ENCODE measurements around the gene TRPC6. TPM values are rescaled to one million over a fixed set of nuclear protein-coding genes. Genes with fewer than 3 reads are reported as not detected.

The TRPC6 gene
- 0.04 to 0.12 TPM (median 0.04 TPM) in 3 replicates for polyA plus RNA-seq
- not detected for polyA plus RNA-seq (2011; ENCODE audit: low read depth)
- 0.04 and 0.09 TPM in 2 replicates for polyA plus RNA-seq (2011; cell fraction: cytosol; rRNA removed)
- 0.05 and 0.08 TPM in 2 replicates for polyA plus RNA-seq (2011; cell fraction: nucleus; rRNA removed)
- polyA plus RNA-seq (2012; ENCODE audit: low replicate concordance), result 0.02 and 0.06 TPM in 2 replicates
- 0.06 to 0.10 TPM in 2 of 3 replicates, not detected in the other for polyA minus RNA-seq
- not detected for polyA minus RNA-seq (2011; cell fraction: cytosol; rRNA and poly(A)+ RNA removed)
- polyA minus RNA-seq (2011; cell fraction: nucleus; rRNA and poly(A)+ RNA removed), result 0.11 and 0.16 TPM in 2 replicates

- Histone ChIP-seq H3K4me1 (ENCODE audit: control insufficient read depth, extremely low read depth, insufficient read depth, low read length) (peaks cover 5% of the 10 kb centered on the region), H3K9me3 (ENCODE audit: control insufficient read depth, low read depth, low read length) (no peaks in the 10 kb centered on the region), H3K9ac (ENCODE audit: control insufficient read depth, extremely low read depth, insufficient read depth, low read length) (peak within 1 kb of the TSS; percentile 37), H3K36me3 (ENCODE audit: control insufficient read depth in 2 of 2, extremely low read depth in 1 of 2, insufficient read depth in 2 of 2, low read length in 2 of 2) (no peaks in the 10 kb centered on the region), H3K4me3 (ENCODE audit: control insufficient read depth in 2 of 3, extremely low read depth in 1 of 3, insufficient read depth in 2 of 3, low read depth in 1 of 3, low read length in 3 of 3) (peak within 1 kb of the TSS; percentile 43 to 79 (median 61)), H4K20me1 (ENCODE audit: control insufficient read depth, extremely low read depth, insufficient read depth, low read length) (no peaks in the 10 kb centered on the region), H3K27ac (ENCODE audit: control insufficient read depth, insufficient read depth, low read length) (no peak within 1 kb of the TSS), H3K79me2 (ENCODE audit: control insufficient read depth, insufficient read depth, low read length) (no peaks in the 10 kb centered on the region), H3K27me3 (ENCODE audit: control insufficient read depth, extremely low read depth, insufficient read depth, low read length) (peaks cover 21% of the 10 kb centered on the region), H3K4me2 (ENCODE audit: control insufficient read depth, extremely low read depth, insufficient read depth, low read depth, low read length) (peak within 1 kb of the TSS; percentile 83), H3K9me1 (ENCODE audit: control insufficient read depth, extremely low read depth, insufficient read depth, low read length) (no peaks in the 10 kb centered on the region), H2AFZ (ENCODE audit: control insufficient read depth, low read length) (peak within 1 kb of the TSS; percentile 94)
- TF ChIP-seq CTCF (optimal IDR thresholded peaks at IDR 0.05 in 1 of 3, IDR thresholded peaks at IDR 0.05 in 1 of 3, conservative IDR thresholded peaks at IDR 0.05 in 1 of 3; ENCODE audit: extremely low read depth in 1 of 3, insufficient read depth in 2 of 3, low read length in 3 of 3), result no peak
- peak; percentile 63 for TF ChIP-seq EZH2 (IDR thresholded peaks at IDR 0.05; ENCODE audit: low read length)
- FAIRE-seq, result peak; percentile 56
- no peak for DNase-seq (ENCODE audit: low read depth, low spot score)
- dilution Hi-C loops (cut with MboI; ENCODE audit: extremely low pct_ligation_motif_present, low sequenced_read_pairs), result no loop called here
Observed at GRCh38 chr11:101583251-101584128, at the start of gene TRPC6. Gene TRPC6, minus strand, starts transcription at chr11:101584007. Its CDS starts 504 bp downstream, at chr11:101583503.

- Histone ChIP-seq H3K4me3 (ENCODE audit: control insufficient read depth in 2 of 3, extremely low read depth in 1 of 3, insufficient read depth in 2 of 3, low read depth in 1 of 3, low read length in 3 of 3) (no peak overlapping the region), H3K36me3 (ENCODE audit: control insufficient read depth in 2 of 2, extremely low read depth in 1 of 2, insufficient read depth in 2 of 2, low read length in 2 of 2) (no peaks in the 10 kb centered on the region), H3K27me3 (ENCODE audit: control insufficient read depth, extremely low read depth, insufficient read depth, low read length) (no peaks in the 10 kb centered on the region), H3K9me3 (ENCODE audit: control insufficient read depth, low read depth, low read length) (no peaks in the 10 kb centered on the region), H3K79me2 (ENCODE audit: control insufficient read depth, insufficient read depth, low read length) (no peaks in the 10 kb centered on the region), H2AFZ (ENCODE audit: control insufficient read depth, low read length) (no peak overlapping the region), H4K20me1 (ENCODE audit: control insufficient read depth, extremely low read depth, insufficient read depth, low read length) (no peaks in the 10 kb centered on the region), H3K9ac (ENCODE audit: control insufficient read depth, extremely low read depth, insufficient read depth, low read length) (no peak overlapping the region), H3K4me2 (ENCODE audit: control insufficient read depth, extremely low read depth, insufficient read depth, low read depth, low read length) (no peak overlapping the region), H3K27ac (ENCODE audit: control insufficient read depth, insufficient read depth, low read length) (no peak overlapping the region), H3K9me1 (ENCODE audit: control insufficient read depth, extremely low read depth, insufficient read depth, low read length) (no peaks in the 10 kb centered on the region), H3K4me1 (ENCODE audit: control insufficient read depth, extremely low read depth, insufficient read depth, low read length) (peaks cover 27% of the 10 kb centered on the region)
- FAIRE-seq (no peak), DNase-seq (ENCODE audit: low read depth, low spot score) (no peak)
- TF ChIP-seq EZH2 (IDR thresholded peaks at IDR 0.05; ENCODE audit: low read length) (no peak), CTCF (optimal IDR thresholded peaks at IDR 0.05 in 1 of 3, IDR thresholded peaks at IDR 0.05 in 1 of 3, conservative IDR thresholded peaks at IDR 0.05 in 1 of 3; ENCODE audit: extremely low read depth in 1 of 3, insufficient read depth in 2 of 3, low read length in 3 of 3) (no peak)
- dilution Hi-C loops (cut with MboI; ENCODE audit: extremely low pct_ligation_motif_present, low sequenced_read_pairs), result no loop called here
Observed at GRCh38 chr11:101620026-101620425, 36.2 kb upstream of the TRPC6 start.

All from keratinocyte (primary cell).